Caco-2 (cell line): ENCODE data around the gene SLC1A7. TPM values are rescaled to one million over a fixed set of nuclear protein-coding genes. Genes with fewer than 3 reads are reported as not detected.

Source experiments
- BruUV-seq: library from RNA; stranded (reverse); fragments of 400-500 nt; replicated peaks from 2 replicates; lab custom pipeline; 2021; lab: Mats Ljungman, UMichigan
- CTCF ChIA-PET: fragments of 300-600 bp; sonication (Branson Sonifier 250); formaldehyde crosslinking; loops from one replicate; lab custom pipeline; 2022; ENCODE audit warnings: antibody characterized with exemption; lab: Charles Lee
- POLR2A ChIA-PET: fragments of 300-600 bp; sonication (Branson Sonifier 250); formaldehyde crosslinking; loops from one replicate; lab custom pipeline; 2022; ENCODE audit warnings: antibody characterized with exemption; lab: Charles Lee
- DNase-seq, 2 experiments: peaks; one replicate each; pipeline versions ENCODE4 v3.0.0 to v3.0.0-alpha.2; 2020 to 2022
- H3K27me3 ChIP-seq: replicated peaks from 2 replicates; pipeline ENCODE4 v1.6.0; 2011; ENCODE audit warnings: low read length; ENCODE audit not compliant: control insufficient read depth, insufficient read depth
- H3K36me3 ChIP-seq: 2 replicates; pipeline ENCODE4 v1.5.1; 2011; ENCODE audit warnings: low read length; ENCODE audit not compliant: control insufficient read depth, insufficient read depth
- H3K4me1 ChIP-seq: fragments of 250-450 bp; sonication (Bioruptor Pico); 2 replicates; pipeline ENCODE4 v1.5.1; 2020; ENCODE audit warnings: mild to moderate bottlenecking
- H3K4me3 ChIP-seq: 2 replicates; pipeline ENCODE4 v1.5.1; 2011; ENCODE audit warnings: low read depth, mild to moderate bottlenecking, control low read depth, low read length
- H3K9me3 ChIP-seq: fragments of 250-450 bp; sonication (Bioruptor Pico); 2 replicates; pipeline ENCODE4 v1.5.1; 2020; ENCODE audit warnings: mild to moderate bottlenecking, moderate library complexity
- H3K27ac Mint-ChIP-seq: one replicate; pipeline ENCODE4 v1.8.0; 2022; ENCODE audit warnings: mixed read lengths; ENCODE audit not compliant: unreplicated experiment
- H3K27me3 Mint-ChIP-seq: one replicate; pipeline ENCODE4 v1.8.0; 2022; ENCODE audit warnings: mixed read lengths; ENCODE audit not compliant: insufficient read depth, unreplicated experiment
- H3K36me3 Mint-ChIP-seq: one replicate; pipeline ENCODE4 v1.8.0; 2022; ENCODE audit warnings: mild to moderate bottlenecking, mixed read lengths; ENCODE audit not compliant: insufficient read depth, unreplicated experiment
- H3K4me1 Mint-ChIP-seq: one replicate; pipeline ENCODE4 v1.8.0; 2022; ENCODE audit warnings: low read depth, mixed read lengths; ENCODE audit not compliant: unreplicated experiment
- H3K4me3 Mint-ChIP-seq: one replicate; pipeline ENCODE4 v1.8.0; 2022; ENCODE audit warnings: mild to moderate bottlenecking, moderate library complexity, mixed read lengths; ENCODE audit not compliant: unreplicated experiment
- H3K9me3 Mint-ChIP-seq: one replicate; pipeline ENCODE4 v1.8.0; 2022; ENCODE audit warnings: mixed read lengths; ENCODE audit not compliant: unreplicated experiment
- intact Hi-C: fragments of 100-400 bp; cut with micrococcal nuclease; formaldehyde crosslinking; loops from one replicate; pipeline ENCODE4 v1.10.0; 2022; ENCODE audit not compliant: unreplicated experiment
- total RNA-seq: library from RNA; stranded (reverse); gene quantifications from 2 replicates; pipeline ENCODE4 v1.2.3, GENCODE V29; 2022
- TF ChIP-seq, protein P1 (sequence below), 2 experiments: fragments of 200-600 bp in 1 of 2; IDR thresholded peaks; 1 replicate in 1 of 2; 2 replicates in 1 of 2; pipeline versions ENCODE4 v1.5.1 to v1.8.0; 2011 to 2022; ENCODE audit warnings: antibody characterized with exemption in 1 of 2, control low read depth in 1 of 2, inconsistent platforms in 1 of 2, low read depth in 1 of 2, low read length in 1 of 2, mild to moderate bottlenecking in 1 of 2, moderate library complexity in 1 of 2; ENCODE audit not compliant: insufficient read depth in 1 of 2, severe bottlenecking in 1 of 2, unreplicated experiment in 1 of 2

The SLC1A7 gene
- total RNA-seq, 1 experiment from 2014 or later: not detected

DNA sequence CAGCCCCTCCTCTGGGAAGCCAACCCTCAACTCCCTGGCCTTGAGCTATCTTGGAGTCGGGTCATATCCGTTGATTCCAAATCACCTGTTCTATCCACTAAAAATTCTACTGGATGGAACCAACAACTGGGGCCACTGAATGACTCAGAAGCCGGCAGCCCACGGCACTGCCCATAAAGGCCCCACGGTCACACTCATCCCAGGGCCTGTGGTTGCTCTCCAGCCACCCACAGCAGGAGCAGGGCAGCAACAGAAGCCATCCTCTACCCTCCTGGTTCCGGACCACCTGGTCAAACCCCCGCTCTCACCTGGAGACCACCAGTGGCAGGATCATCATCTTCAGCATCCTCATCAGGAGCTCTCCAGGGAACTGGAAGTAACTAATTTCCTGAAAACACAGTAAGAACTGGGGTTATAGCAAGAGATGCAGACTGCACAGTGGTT is 8.4 kb downstream of the SLC1A7 start:
- no TSS peak for BruUV-seq
- peaks cover 11% of the 10 kb centered on the region for H3K9me3 Mint-ChIP-seq

DNA sequence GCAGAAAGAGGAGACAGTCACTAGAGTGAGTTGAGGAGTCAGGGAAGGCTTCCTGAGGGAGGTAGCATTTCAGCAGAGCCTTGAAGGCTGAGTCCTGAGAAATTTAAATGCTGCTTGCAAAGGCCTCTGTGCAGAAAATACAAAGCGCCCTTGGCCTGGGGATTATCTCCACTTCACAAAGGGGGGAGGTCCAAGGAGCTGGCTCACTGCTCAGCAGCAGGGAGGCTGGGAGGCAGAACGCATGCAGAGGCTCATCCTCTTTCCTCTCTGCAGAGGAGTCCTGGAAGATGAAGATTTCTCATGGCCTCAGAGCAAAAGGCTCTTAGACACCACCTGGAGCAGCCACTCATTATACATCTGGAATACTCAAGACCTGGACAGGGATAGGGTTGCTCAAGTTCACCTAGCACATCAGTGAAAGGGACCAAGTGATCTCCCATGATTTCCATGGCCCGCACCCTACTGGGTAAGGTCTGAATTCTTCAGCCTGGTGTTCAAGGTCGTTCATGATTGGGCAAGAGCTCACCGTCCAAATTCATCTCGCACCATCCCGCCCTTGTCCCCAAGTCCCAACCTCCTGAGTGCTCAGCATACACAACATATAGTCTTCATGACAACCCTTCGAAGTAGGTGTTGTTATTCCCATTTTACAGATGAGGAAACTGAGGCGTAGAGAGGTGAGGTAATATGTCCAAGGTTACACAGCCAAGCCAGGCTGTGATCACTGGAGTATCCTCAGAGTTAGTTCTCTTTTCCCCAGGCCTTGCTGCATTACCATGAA is 9.0 kb downstream of the SLC1A7 start:
- Histone ChIP-seq H3K9me3 (0 out of 2 replicates have a peak, but pooled peaks cover 5% of the 10 kb centered on the region), H3K36me3 (no peaks in the 10 kb centered on the region), H3K27me3 (no peaks in the 10 kb centered on the region), H3K4me3 (no peak overlapping the region), H3K4me1 (no peaks in the 10 kb centered on the region)
- Mint-ChIP-seq H3K27me3 (no peaks in the 10 kb centered on the region), H3K9me3 (peaks cover 11% of the 10 kb centered on the region), H3K4me1 (no peaks in the 10 kb centered on the region), H3K36me3 (no peaks in the 10 kb centered on the region), H3K27ac (no peak overlapping the region), H3K4me3 (no peak overlapping the region)
- CTCF ChIA-PET: no interaction called here
- BruUV-seq: no TSS peak
- intact Hi-C loops: no loop called here
- TF ChIP-seq, protein P1, sequence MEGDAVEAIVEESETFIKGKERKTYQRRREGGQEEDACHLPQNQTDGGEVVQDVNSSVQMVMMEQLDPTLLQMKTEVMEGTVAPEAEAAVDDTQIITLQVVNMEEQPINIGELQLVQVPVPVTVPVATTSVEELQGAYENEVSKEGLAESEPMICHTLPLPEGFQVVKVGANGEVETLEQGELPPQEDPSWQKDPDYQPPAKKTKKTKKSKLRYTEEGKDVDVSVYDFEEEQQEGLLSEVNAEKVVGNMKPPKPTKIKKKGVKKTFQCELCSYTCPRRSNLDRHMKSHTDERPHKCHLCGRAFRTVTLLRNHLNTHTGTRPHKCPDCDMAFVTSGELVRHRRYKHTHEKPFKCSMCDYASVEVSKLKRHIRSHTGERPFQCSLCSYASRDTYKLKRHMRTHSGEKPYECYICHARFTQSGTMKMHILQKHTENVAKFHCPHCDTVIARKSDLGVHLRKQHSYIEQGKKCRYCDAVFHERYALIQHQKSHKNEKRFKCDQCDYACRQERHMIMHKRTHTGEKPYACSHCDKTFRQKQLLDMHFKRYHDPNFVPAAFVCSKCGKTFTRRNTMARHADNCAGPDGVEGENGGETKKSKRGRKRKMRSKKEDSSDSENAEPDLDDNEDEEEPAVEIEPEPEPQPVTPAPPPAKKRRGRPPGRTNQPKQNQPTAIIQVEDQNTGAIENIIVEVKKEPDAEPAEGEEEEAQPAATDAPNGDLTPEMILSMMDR (IDR thresholded peaks at IDR 0.05; ENCODE audit: insufficient read depth in 1 of 2, low read depth in 1 of 2, low read length in 1 of 2, severe bottlenecking in 1 of 2, unreplicated experiment in 1 of 2): no peak
- POLR2A ChIA-PET: no interaction called here
- DNase-seq: no peak

More for the DNA sequence above, 8.4 kb downstream of the SLC1A7 start:
- no peak for DNase-seq
- intact Hi-C loops: no loop called here
- TF ChIP-seq, protein P1 (IDR thresholded peaks at IDR 0.05; ENCODE audit: insufficient read depth in 1 of 2, low read depth in 1 of 2, low read length in 1 of 2, severe bottlenecking in 1 of 2, unreplicated experiment in 1 of 2): no peak
- Histone ChIP-seq H3K36me3 (no peaks in the 10 kb centered on the region), H3K27me3 (no peaks in the 10 kb centered on the region), H3K4me3 (no peak overlapping the region), H3K9me3 (0 out of 2 replicates have a peak, but pooled peaks cover 5% of the 10 kb centered on the region), H3K4me1 (no peaks in the 10 kb centered on the region)
- Mint-ChIP-seq H3K4me1 (no peaks in the 10 kb centered on the region), H3K27me3 (no peaks in the 10 kb centered on the region), H3K4me3 (no peak overlapping the region), H3K27ac (no peak overlapping the region), H3K36me3 (no peaks in the 10 kb centered on the region)
- ChIA-PET POLR2A (no interaction called here), CTCF (no interaction called here)

DNA sequence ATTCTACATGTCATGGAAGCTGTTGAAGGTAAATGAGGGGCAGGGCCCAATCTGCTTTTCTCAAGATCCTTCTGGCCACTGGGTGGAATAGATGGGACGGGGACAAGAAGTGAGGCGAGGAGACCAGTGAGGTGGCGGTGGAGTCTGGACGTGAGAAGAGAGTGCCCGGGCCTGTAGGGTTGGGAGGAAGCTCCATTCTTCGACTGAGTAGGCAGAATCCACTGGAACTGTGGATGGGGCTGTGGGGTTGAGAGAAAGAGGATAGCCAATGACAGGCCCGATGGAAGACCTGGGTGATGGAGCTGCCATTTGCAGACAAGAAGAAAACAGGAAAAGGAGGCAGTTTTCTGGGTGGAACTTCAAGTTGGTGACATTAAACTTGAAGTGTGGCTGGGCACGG is 10.3 kb downstream of the SLC1A7 start:
- DNase-seq: no peak
- Histone ChIP-seq H3K36me3 (no peaks in the 10 kb centered on the region), H3K4me1 (no peaks in the 10 kb centered on the region), H3K27me3 (no peaks in the 10 kb centered on the region), H3K9me3 (no peaks in the 10 kb centered on the region), H3K4me3 (no peak overlapping the region)
- TF ChIP-seq, protein P1 (IDR thresholded peaks at IDR 0.05; ENCODE audit: insufficient read depth in 1 of 2, low read depth in 1 of 2, low read length in 1 of 2, severe bottlenecking in 1 of 2, unreplicated experiment in 1 of 2): no peak
- Mint-ChIP-seq H3K4me3 (no peak overlapping the region), H3K27ac (no peak overlapping the region), H3K9me3 (peaks cover under 1% of the 10 kb centered on the region), H3K4me1 (no peaks in the 10 kb centered on the region), H3K36me3 (no peaks in the 10 kb centered on the region), H3K27me3 (no peaks in the 10 kb centered on the region)
- no TSS peak for BruUV-seq
- ChIA-PET POLR2A (no interaction called here), CTCF (no interaction called here)
- intact Hi-C loops: no loop called here
